ENCODE measurements around the gene POC5. TPM values are rescaled to one million over a fixed set of nuclear protein-coding genes. Genes with fewer than 3 reads are reported as not detected.
A peak's percentile ranks its signal among the peaks of the same experiment; 100 is the strongest.

Gene POC5
- total and polyA plus RNA-seq, 2 of the 13 experiments (the other 11 are each of a cell fraction or from before 2014, with no cell fraction given), result 6.9 to 9.3 TPM

- TF ChIP-seq ZNF30 (CRISPR knock-in tag; IDR thresholded peaks at IDR 0.05) (no peak), NFE2 (CRISPR knock-in tag; IDR thresholded peaks at IDR 0.05) (peak; percentile 30; the same call in 1 of the 2 replicates), HOXD1 (CRISPR knock-in tag; IDR thresholded peaks at IDR 0.05) (peak; percentile 14; the same call in 1 of the 2 replicates), REXO4 (CRISPR knock-in tag; IDR thresholded peaks at IDR 0.05; ENCODE audit: borderline replicate concordance) (no peak), TERF1 (CRISPR knock-in tag; IDR thresholded peaks at IDR 0.05) (no peak), ZSCAN9 (CRISPR knock-in tag; IDR thresholded peaks at IDR 0.05; ENCODE audit: borderline replicate concordance) (no peak), ZNF674 (CRISPR knock-in tag; IDR thresholded peaks at IDR 0.05; ENCODE audit: low read depth) (no peak), MBNL3 (CRISPR knock-in tag; conservative IDR thresholded peaks at IDR 0.05) (no peak), ZNF782 (CRISPR knock-in tag; IDR thresholded peaks at IDR 0.05; ENCODE audit: borderline replicate concordance) (no peak; the same call in 1 of the 2 replicates), ZNF740 (CRISPR knock-in tag; IDR thresholded peaks at IDR 0.05) (no peak), ZNF274 (CRISPR knock-in tag; IDR thresholded peaks at IDR 0.05) (no peak; the same call in 1 of the 2 replicates), ZFX (CRISPR knock-in tag; IDR thresholded peaks at IDR 0.05; ENCODE audit: low read depth) (peak; percentile 50), IKZF5 (CRISPR knock-in tag; IDR thresholded peaks at IDR 0.05) (no peak; the same call in 1 of the 2 replicates), TSC22D2 (CRISPR knock-in tag; IDR thresholded peaks at IDR 0.05; ENCODE audit: borderline replicate concordance) (no peak), ZNF788 (CRISPR knock-in tag; IDR thresholded peaks at IDR 0.05; ENCODE audit: borderline replicate concordance) (peak; percentile 20; the same call in 1 of the 2 replicates), ZBTB7B (CRISPR knock-in tag; IDR thresholded peaks at IDR 0.05) (0 out of 2 replicates have a peak, but pooled peaks have one; percentile 21), CCDC6 (CRISPR knock-in tag; IDR thresholded peaks at IDR 0.05) (no peak), TGIF2 (CRISPR knock-in tag; IDR thresholded peaks at IDR 0.05) (peak; percentile 94), SRSF4 (IDR thresholded peaks at IDR 0.05; ENCODE audit: low read depth, low read length, poor library complexity, severe bottlenecking) (no peak), U2AF2 (IDR thresholded peaks at IDR 0.05; ENCODE audit: low read depth, low read length) (no peak), SIN3B (IDR thresholded peaks at IDR 0.05; ENCODE audit: low read length) (peak; percentile 86), ZFP36L2 (CRISPR knock-in tag; IDR thresholded peaks at IDR 0.05) (no peak)
- TF ChIP-seq, protein P1, sequence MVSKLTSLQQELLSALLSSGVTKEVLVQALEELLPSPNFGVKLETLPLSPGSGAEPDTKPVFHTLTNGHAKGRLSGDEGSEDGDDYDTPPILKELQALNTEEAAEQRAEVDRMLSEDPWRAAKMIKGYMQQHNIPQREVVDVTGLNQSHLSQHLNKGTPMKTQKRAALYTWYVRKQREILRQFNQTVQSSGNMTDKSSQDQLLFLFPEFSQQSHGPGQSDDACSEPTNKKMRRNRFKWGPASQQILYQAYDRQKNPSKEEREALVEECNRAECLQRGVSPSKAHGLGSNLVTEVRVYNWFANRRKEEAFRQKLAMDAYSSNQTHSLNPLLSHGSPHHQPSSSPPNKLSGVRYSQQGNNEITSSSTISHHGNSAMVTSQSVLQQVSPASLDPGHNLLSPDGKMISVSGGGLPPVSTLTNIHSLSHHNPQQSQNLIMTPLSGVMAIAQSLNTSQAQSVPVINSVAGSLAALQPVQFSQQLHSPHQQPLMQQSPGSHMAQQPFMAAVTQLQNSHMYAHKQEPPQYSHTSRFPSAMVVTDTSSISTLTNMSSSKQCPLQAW (CRISPR knock-in tag; IDR thresholded peaks at IDR 0.05), result peak; percentile 42; the same call in 1 of the 2 replicates
These were observed at the start of gene POC5 (continued) for GRCh38 chr5:75717082-75717922.
